ENCODE measurements around the gene SERPINA3.

DNA sequence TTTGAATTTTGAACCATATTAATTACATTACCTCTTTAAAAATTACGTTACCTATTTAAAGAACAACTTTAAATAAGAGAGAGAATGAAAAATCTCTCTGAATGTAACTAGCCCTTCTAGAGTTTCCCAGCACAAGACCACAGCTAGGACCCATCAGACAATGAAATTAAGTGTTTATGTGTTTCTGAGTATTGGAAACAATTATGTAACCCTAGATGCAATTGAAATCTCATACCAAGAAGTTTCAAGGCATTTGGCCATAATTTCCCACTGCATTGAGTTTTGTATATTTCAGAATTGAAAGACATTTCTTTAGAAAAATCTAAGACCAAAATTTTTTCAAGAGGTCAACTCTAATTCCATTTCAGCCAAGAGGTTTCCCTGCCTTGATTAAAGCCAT lies 47.1 kb downstream of the SERPINA3 start:
- TF ChIP-seq POLR2AphosphoS5 (IDR thresholded peaks at IDR 0.05; ENCODE audit: low read depth, low read length) (no peak), POLR2A (IDR thresholded peaks at IDR 0.05; ENCODE audit: low read depth, low read length) (no peak), TAF1 (IDR thresholded peaks at IDR 0.05; ENCODE audit: borderline replicate concordance, low read depth, low read length) (no peak)
